ENCODE results near the gene SERPINE3. TPM values are rescaled to one million over a fixed set of nuclear protein-coding genes. Genes with fewer than 3 reads are reported as not detected.

SERPINE3 gene
- not detected for total RNA-seq

- Mint-ChIP-seq H3K36me3 (ENCODE audit: insufficient read depth in 2 of 2) (no peaks in the 10 kb centered on the region), H3K4me1 (ENCODE audit: low read depth) (peaks cover 22% of the 10 kb centered on the region), H3K27ac (peak within 1 kb of the TSS; percentile 83), H3K27me3 (ENCODE audit: low read depth) (peaks cover 5% of the 10 kb centered on the region), H3K4me3 (no peak within 1 kb of the TSS), H3K9me3 (no peaks in the 10 kb centered on the region)
- no peak for DNase-seq
- ATAC-seq (replicated peaks in 1 of 2) = no peak
These were observed at the start of gene SERPINE3 for GRCh38 chr13:51339354-51339753. Gene SERPINE3 (plus strand): TSS chr13:51339691. CDS start chr13:51341092, 1,401 bp downstream.

- DNase-seq (no peak), ATAC-seq (replicated peaks in 1 of 2) (no peak)
- Mint-ChIP-seq H3K9me3 (no peaks in the 10 kb centered on the region), H3K4me3 (no peak overlapping the region), H3K4me1 (ENCODE audit: low read depth) (no peaks in the 10 kb centered on the region), H3K27me3 (ENCODE audit: low read depth) (no peaks in the 10 kb centered on the region), H3K27ac (no peak overlapping the region), H3K36me3 (ENCODE audit: insufficient read depth in 2 of 2) (no peaks in the 10 kb centered on the region)
These were observed 48.1 kb upstream of the SERPINE3 start for GRCh38 chr13:51291341-51291740.

- no peaks in the 10 kb centered on the region for H3K9me3 Mint-ChIP-seq
- no peaks in the 10 kb centered on the region for H3K27me3 Mint-ChIP-seq (ENCODE audit: low read depth)
- no peak overlapping the region for H3K27ac Mint-ChIP-seq
- no peak overlapping the region for H3K4me3 Mint-ChIP-seq
- no peaks in the 10 kb centered on the region for H3K36me3 Mint-ChIP-seq (ENCODE audit: insufficient read depth in 2 of 2)
- ATAC-seq (replicated peaks in 1 of 2) (no peak), DNase-seq (no peak)
- H3K4me1 Mint-ChIP-seq (ENCODE audit: low read depth) = no peaks in the 10 kb centered on the region
These were observed 47.4 kb upstream of the SERPINE3 start for GRCh38 chr13:51292000-51292565.

- Mint-ChIP-seq H3K36me3 (ENCODE audit: insufficient read depth in 2 of 2) (no peaks in the 10 kb centered on the region), H3K27me3 (ENCODE audit: low read depth) (no peaks in the 10 kb centered on the region), H3K4me1 (ENCODE audit: low read depth) (no peaks in the 10 kb centered on the region), H3K27ac (no peak overlapping the region), H3K4me3 (no peak overlapping the region), H3K9me3 (no peaks in the 10 kb centered on the region)
- DNase-seq (no peak), ATAC-seq (replicated peaks in 1 of 2) (no peak)
These were observed 41.9 kb upstream of the SERPINE3 start for GRCh38 chr13:51297556-51297955.

- no peak overlapping the region for H3K27ac Mint-ChIP-seq
- no peaks in the 10 kb centered on the region for H3K9me3 Mint-ChIP-seq
- no peak overlapping the region for H3K4me3 Mint-ChIP-seq
- H3K36me3 Mint-ChIP-seq (ENCODE audit: insufficient read depth in 2 of 2) = no peaks in the 10 kb centered on the region
- no peak for ATAC-seq (replicated peaks in 1 of 2)
- no peak for DNase-seq
- H3K4me1 Mint-ChIP-seq (ENCODE audit: low read depth) = no peaks in the 10 kb centered on the region
- H3K27me3 Mint-ChIP-seq (ENCODE audit: low read depth) = no peaks in the 10 kb centered on the region
These were observed 40.7 kb upstream of the SERPINE3 start for GRCh38 chr13:51298812-51299211.

GRCh38 chr13:51303063-51303552 lies 36.4 kb upstream of the SERPINE3 start:
- no peaks in the 10 kb centered on the region for H3K9me3 Mint-ChIP-seq
- H3K36me3 Mint-ChIP-seq (ENCODE audit: insufficient read depth in 2 of 2) = no peaks in the 10 kb centered on the region
- no peaks in the 10 kb centered on the region for H3K4me1 Mint-ChIP-seq (ENCODE audit: low read depth)
- DNase-seq = no peak
- H3K27me3 Mint-ChIP-seq (ENCODE audit: low read depth) = no peaks in the 10 kb centered on the region
- H3K27ac Mint-ChIP-seq = no peak overlapping the region
- no peak for ATAC-seq (replicated peaks in 1 of 2)
- H3K4me3 Mint-ChIP-seq = no peak overlapping the region

- no peak overlapping the region for H3K4me3 Mint-ChIP-seq
- no peaks in the 10 kb centered on the region for H3K36me3 Mint-ChIP-seq (ENCODE audit: insufficient read depth in 2 of 2)
- ATAC-seq (replicated peaks in 1 of 2) = no peak
- H3K9me3 Mint-ChIP-seq = no peaks in the 10 kb centered on the region
- no peak for DNase-seq
- no peaks in the 10 kb centered on the region for H3K4me1 Mint-ChIP-seq (ENCODE audit: low read depth)
- no peak overlapping the region for H3K27ac Mint-ChIP-seq
- peaks cover 4% of the 10 kb centered on the region for H3K27me3 Mint-ChIP-seq (ENCODE audit: low read depth)
These were observed 35.6 kb upstream of the SERPINE3 start for GRCh38 chr13:51303882-51304281.

- Mint-ChIP-seq H3K4me1 (ENCODE audit: low read depth) (no peaks in the 10 kb centered on the region), H3K36me3 (ENCODE audit: insufficient read depth in 2 of 2) (no peaks in the 10 kb centered on the region), H3K4me3 (no peak overlapping the region), H3K27me3 (ENCODE audit: low read depth) (peaks cover 10% of the 10 kb centered on the region), H3K9me3 (no peaks in the 10 kb centered on the region), H3K27ac (no peak overlapping the region)
- ATAC-seq (replicated peaks in 1 of 2) = no peak
- DNase-seq = no peak
These were observed 34.1 kb upstream of the SERPINE3 start for GRCh38 chr13:51305271-51305967.

GRCh38 chr13:51308781-51309180 lies 30.7 kb upstream of the SERPINE3 start:
- ATAC-seq (replicated peaks in 1 of 2) = no peak
- no peak for DNase-seq
- Mint-ChIP-seq H3K9me3 (no peaks in the 10 kb centered on the region), H3K27me3 (ENCODE audit: low read depth) (peaks cover 10% of the 10 kb centered on the region), H3K4me3 (no peak overlapping the region), H3K36me3 (ENCODE audit: insufficient read depth in 2 of 2) (no peaks in the 10 kb centered on the region), H3K4me1 (ENCODE audit: low read depth) (no peaks in the 10 kb centered on the region), H3K27ac (no peak overlapping the region)

- DNase-seq = no peak
- Mint-ChIP-seq H3K36me3 (ENCODE audit: insufficient read depth in 2 of 2) (no peaks in the 10 kb centered on the region), H3K9me3 (no peaks in the 10 kb centered on the region), H3K4me1 (ENCODE audit: low read depth) (no peaks in the 10 kb centered on the region), H3K27ac (no peak overlapping the region), H3K27me3 (ENCODE audit: low read depth) (peaks cover 10% of the 10 kb centered on the region), H3K4me3 (no peak overlapping the region)
- ATAC-seq (replicated peaks in 1 of 2) = no peak
These were observed 28.3 kb upstream of the SERPINE3 start for GRCh38 chr13:51311231-51311630.

- ATAC-seq (replicated peaks in 1 of 2) = no peak
- H3K36me3 Mint-ChIP-seq (ENCODE audit: insufficient read depth in 2 of 2) = no peaks in the 10 kb centered on the region
- no peaks in the 10 kb centered on the region for H3K4me1 Mint-ChIP-seq (ENCODE audit: low read depth)
- H3K9me3 Mint-ChIP-seq = no peaks in the 10 kb centered on the region
- peaks cover 10% of the 10 kb centered on the region for H3K27me3 Mint-ChIP-seq (ENCODE audit: low read depth)
- H3K4me3 Mint-ChIP-seq = no peak overlapping the region
- no peak overlapping the region for H3K27ac Mint-ChIP-seq
- DNase-seq = no peak
These were observed 27.5 kb upstream of the SERPINE3 start for GRCh38 chr13:51311957-51312520.

- Mint-ChIP-seq H3K27me3 (ENCODE audit: low read depth) (peaks cover 8% of the 10 kb centered on the region), H3K4me1 (ENCODE audit: low read depth) (no peaks in the 10 kb centered on the region), H3K4me3 (no peak overlapping the region), H3K27ac (no peak overlapping the region), H3K9me3 (no peaks in the 10 kb centered on the region), H3K36me3 (ENCODE audit: insufficient read depth in 2 of 2) (no peaks in the 10 kb centered on the region)
- ATAC-seq (replicated peaks in 1 of 2) (no peak), DNase-seq (no peak)
These were observed 25.9 kb upstream of the SERPINE3 start for GRCh38 chr13:51313619-51314018.

- no peaks in the 10 kb centered on the region for H3K27me3 Mint-ChIP-seq (ENCODE audit: low read depth)
- H3K9me3 Mint-ChIP-seq = no peaks in the 10 kb centered on the region
- H3K27ac Mint-ChIP-seq = no peak overlapping the region
- ATAC-seq (replicated peaks in 1 of 2) (no peak), DNase-seq (no peak)
- H3K4me1 Mint-ChIP-seq (ENCODE audit: low read depth) = no peaks in the 10 kb centered on the region
- no peak overlapping the region for H3K4me3 Mint-ChIP-seq
- H3K36me3 Mint-ChIP-seq (ENCODE audit: insufficient read depth in 2 of 2) = no peaks in the 10 kb centered on the region
These were observed 22.2 kb upstream of the SERPINE3 start for GRCh38 chr13:51317262-51317661.
